ENCODE measurements around the gene SEPTIN12.

The SEPTIN12 gene

GRCh38 chr16:4768549-4769305 is 19.4 kb downstream of the SEPTIN12 start:
- no peaks in the 10 kb centered on the region for H4K20me1 ChIP-seq (ENCODE audit: insufficient read depth, low read length, poor library complexity, severe bottlenecking)
- H3K9me3 ChIP-seq (ENCODE audit: insufficient read depth, low read depth, low read length) = no peaks in the 10 kb centered on the region
- H3K27me3 ChIP-seq (ENCODE audit: insufficient read depth, low read length, poor library complexity, severe bottlenecking) = no peaks in the 10 kb centered on the region
- H3K36me3 ChIP-seq (ENCODE audit: insufficient read depth, low read length) = no peaks in the 10 kb centered on the region
- H3K4me1 ChIP-seq (ENCODE audit: insufficient read depth, low read length, poor library complexity, severe bottlenecking) = no peaks in the 10 kb centered on the region
- no peaks in the 10 kb centered on the region for H3K9me2 ChIP-seq (replicated peaks; ENCODE audit: low read depth, low read length)
- H3F3A ChIP-seq (ENCODE audit: low read depth) = no peaks in the 10 kb centered on the region
- TF ChIP-seq CTCF (conservative IDR thresholded peaks at IDR 0.05; ENCODE audit: low read length) (no peak), EZH2phosphoT487 (IDR thresholded peaks at IDR 0.05; ENCODE audit: borderline replicate concordance) (no peak)
- H2AFZ ChIP-seq (ENCODE audit: low read length) = 0 out of 2 replicates have a peak overlapping the region, but pooled peaks have one; percentile 36
- H3K9ac ChIP-seq (ENCODE audit: low read depth, low read length, poor library complexity, severe bottlenecking) = no peak overlapping the region
- H3K4me2 ChIP-seq (ENCODE audit: low read depth, low read length, poor library complexity, severe bottlenecking) = peak overlapping the region; percentile 16
- peak overlapping the region; percentile 40 for H3K4me3 ChIP-seq (ENCODE audit: low read length, poor library complexity, severe bottlenecking)
- H3K79me2 ChIP-seq (ENCODE audit: insufficient read depth, low read length) = peaks cover 14% of the 10 kb centered on the region

- peaks cover 14% of the 10 kb centered on the region for H3K79me2 ChIP-seq (ENCODE audit: insufficient read depth, low read length)
- peak overlapping the region; percentile 16 for H3K4me2 ChIP-seq (ENCODE audit: low read depth, low read length, poor library complexity, severe bottlenecking)
- no peaks in the 10 kb centered on the region for H3K36me3 ChIP-seq (ENCODE audit: insufficient read depth, low read length)
- no peak overlapping the region for H3K9ac ChIP-seq (ENCODE audit: low read depth, low read length, poor library complexity, severe bottlenecking)
- H3K9me3 ChIP-seq (ENCODE audit: insufficient read depth, low read depth, low read length) = no peaks in the 10 kb centered on the region
- H3K4me3 ChIP-seq (ENCODE audit: low read length, poor library complexity, severe bottlenecking) = peak overlapping the region; percentile 40
- H3F3A ChIP-seq (ENCODE audit: low read depth) = no peaks in the 10 kb centered on the region
- no peaks in the 10 kb centered on the region for H3K9me2 ChIP-seq (replicated peaks; ENCODE audit: low read depth, low read length)
- H3K27me3 ChIP-seq (ENCODE audit: insufficient read depth, low read length, poor library complexity, severe bottlenecking) = no peaks in the 10 kb centered on the region
- H2AFZ ChIP-seq (ENCODE audit: low read length) = 0 out of 2 replicates have a peak overlapping the region, but pooled peaks have one; percentile 36
- H3K4me1 ChIP-seq (ENCODE audit: insufficient read depth, low read length, poor library complexity, severe bottlenecking) = no peaks in the 10 kb centered on the region
- no peaks in the 10 kb centered on the region for H4K20me1 ChIP-seq (ENCODE audit: insufficient read depth, low read length, poor library complexity, severe bottlenecking)
- TF ChIP-seq CTCF (conservative IDR thresholded peaks at IDR 0.05; ENCODE audit: low read length) = no peak
- TF ChIP-seq EZH2phosphoT487 (IDR thresholded peaks at IDR 0.05; ENCODE audit: borderline replicate concordance) = no peak
These were observed 20.1 kb downstream of the SEPTIN12 start for GRCh38 chr16:4767872-4768548.

GRCh38 chr16:4766875-4767628 is 21.1 kb downstream of the SEPTIN12 start, which contains the start of gene ZNF500:
ZNF500 (minus strand) TSS chr16:4767162; CDS start chr16:4765978, 1,184 bp downstream.
- TF ChIP-seq EZH2phosphoT487 (IDR thresholded peaks at IDR 0.05; ENCODE audit: borderline replicate concordance) (no peak), CTCF (conservative IDR thresholded peaks at IDR 0.05; ENCODE audit: low read length) (no peak)
- no peaks in the 10 kb centered on the region for H3K4me1 ChIP-seq (ENCODE audit: insufficient read depth, low read length, poor library complexity, severe bottlenecking)
- peak within 1 kb of the TSS; percentile 75 for H3K4me3 ChIP-seq (ENCODE audit: low read length, poor library complexity, severe bottlenecking)
- H3K9me2 ChIP-seq (replicated peaks; ENCODE audit: low read depth, low read length) = no peaks in the 10 kb centered on the region
- H3K4me2 ChIP-seq (ENCODE audit: low read depth, low read length, poor library complexity, severe bottlenecking) = peak within 1 kb of the TSS; percentile 80
- peak within 1 kb of the TSS; percentile 83 for H3K9ac ChIP-seq (ENCODE audit: low read depth, low read length, poor library complexity, severe bottlenecking)
- no peaks in the 10 kb centered on the region for H3F3A ChIP-seq (ENCODE audit: low read depth)
- H2AFZ ChIP-seq (ENCODE audit: low read length) = peak within 1 kb of the TSS; percentile 86
- H4K20me1 ChIP-seq (ENCODE audit: insufficient read depth, low read length, poor library complexity, severe bottlenecking) = no peaks in the 10 kb centered on the region
- H3K36me3 ChIP-seq (ENCODE audit: insufficient read depth, low read length) = no peaks in the 10 kb centered on the region
- no peaks in the 10 kb centered on the region for H3K9me3 ChIP-seq (ENCODE audit: insufficient read depth, low read depth, low read length)
- peaks cover 14% of the 10 kb centered on the region for H3K79me2 ChIP-seq (ENCODE audit: insufficient read depth, low read length)
- no peaks in the 10 kb centered on the region for H3K27me3 ChIP-seq (ENCODE audit: insufficient read depth, low read length, poor library complexity, severe bottlenecking)
